Loucy (cell line): ENCODE measurements around the gene SCARB1.

Experiments used
- EZH2phosphoT487 ChIP-seq: fragments of 200-600 bp; IDR thresholded peaks from 2 replicates; pipeline ENCODE4 v1.6.1; 2018; ENCODE audit warnings: antibody characterized with exemption, mild to moderate bottlenecking, moderate library complexity, borderline replicate concordance
- TF ChIP-seq, protein P1 (sequence below): fragments of 200-600 bp; sonication (generic); conservative IDR thresholded peaks from 2 replicates; pipeline ENCODE4 v1.5.1; 2014; ENCODE audit warnings: mild to moderate bottlenecking, antibody characterized with exemption, low read length

- TF ChIP-seq, protein P1, sequence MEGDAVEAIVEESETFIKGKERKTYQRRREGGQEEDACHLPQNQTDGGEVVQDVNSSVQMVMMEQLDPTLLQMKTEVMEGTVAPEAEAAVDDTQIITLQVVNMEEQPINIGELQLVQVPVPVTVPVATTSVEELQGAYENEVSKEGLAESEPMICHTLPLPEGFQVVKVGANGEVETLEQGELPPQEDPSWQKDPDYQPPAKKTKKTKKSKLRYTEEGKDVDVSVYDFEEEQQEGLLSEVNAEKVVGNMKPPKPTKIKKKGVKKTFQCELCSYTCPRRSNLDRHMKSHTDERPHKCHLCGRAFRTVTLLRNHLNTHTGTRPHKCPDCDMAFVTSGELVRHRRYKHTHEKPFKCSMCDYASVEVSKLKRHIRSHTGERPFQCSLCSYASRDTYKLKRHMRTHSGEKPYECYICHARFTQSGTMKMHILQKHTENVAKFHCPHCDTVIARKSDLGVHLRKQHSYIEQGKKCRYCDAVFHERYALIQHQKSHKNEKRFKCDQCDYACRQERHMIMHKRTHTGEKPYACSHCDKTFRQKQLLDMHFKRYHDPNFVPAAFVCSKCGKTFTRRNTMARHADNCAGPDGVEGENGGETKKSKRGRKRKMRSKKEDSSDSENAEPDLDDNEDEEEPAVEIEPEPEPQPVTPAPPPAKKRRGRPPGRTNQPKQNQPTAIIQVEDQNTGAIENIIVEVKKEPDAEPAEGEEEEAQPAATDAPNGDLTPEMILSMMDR = no peak
- no peak for TF ChIP-seq EZH2phosphoT487
Observed at GRCh38 chr12:124829708-124830304, 33.9 kb downstream of the SCARB1 start.
